Heart left ventricle (tissue), 16 donors: ENCODE data around the gene PEF1. TPM values are rescaled to one million over a fixed set of nuclear protein-coding genes. Genes with fewer than 3 reads are reported as not detected.

Source experiments
- ATAC-seq, 4 donors: fragments of 200-7000 bp; cut with Tn5 transposase; one replicate each; pipeline ENCODE4 v1.9.1; 2020 to 2022; ENCODE audit warnings: moderate library complexity in 4 of 4, mild to moderate bottlenecking in 3 of 4, moderate number of reproducible peaks in 1 of 4
- DNase-seq, 5 donors: peaks; one replicate each; pipeline ENCODE4 v3.0.0-alpha.2; 2020
- H3K27ac ChIP-seq, 12 donors: fragments of 200-600 bp; sonication (generic) in 4 of 12; one replicate each; pipeline versions ENCODE4 v1.5.0 to v1.8.0; 2016 to 2022; ENCODE audit warnings: mild to moderate bottlenecking in 2 of 12
- H3K27me3 ChIP-seq, 9 donors: fragments of 200-600 bp; sonication (generic) in 2 of 9; one replicate each; pipeline versions ENCODE4 v1.5.1 to v1.8.0; 2016 to 2022; ENCODE audit warnings: mild to moderate bottlenecking in 3 of 9
- H3K36me3 ChIP-seq, 9 donors: fragments of 200-600 bp; sonication (generic) in 2 of 9; one replicate each; pipeline versions ENCODE4 v1.5.0 to v1.8.0; 2018 to 2022; ENCODE audit warnings: mild to moderate bottlenecking in 2 of 9
- H3K4me1 ChIP-seq, 12 donors: fragments of 200-600 bp; sonication (generic) in 4 of 12; one replicate each; pipeline versions ENCODE4 v1.5.0 to v1.8.0; 2016 to 2022; ENCODE audit warnings: mild to moderate bottlenecking in 3 of 12
- H3K4me3 ChIP-seq, 12 donors: fragments of 200-600 bp; sonication (generic) in 4 of 12; one replicate each; pipeline versions ENCODE4 v1.5.0 to v1.8.0; 2017 to 2022; ENCODE audit warnings: mild to moderate bottlenecking in 9 of 12, moderate library complexity in 4 of 12
- H3K9me3 ChIP-seq, 12 donors: fragments of 200-600 bp; sonication (generic) in 4 of 12; one replicate each; pipeline versions ENCODE4 v1.5.0 to v1.8.0; 2016 to 2022; ENCODE audit warnings: mild to moderate bottlenecking in 1 of 12
- POLR2A ChIP-seq, 2 donors: fragments of 450-650 bp; IDR thresholded peaks; one replicate each; pipeline ENCODE4 v1.6.1; 2017; ENCODE audit warnings: antibody characterized with exemption in 2 of 2, mild to moderate bottlenecking in 2 of 2, moderate library complexity in 2 of 2
- WGBS, 4 donors: extraction: QIAGEN DNeasy Blood & Tissue Kit in 2 of 4; methylation state at CpG; one replicate each; pipeline versions ENCODE4 v1.1.5 to v1.1.7; 2013 to 2018; 5-methylcytosine and 5-hydroxymethylcytosine counted together
- intact Hi-C, 10 donors: fragments of 100-400 bp; cut with DNase I; formaldehyde crosslinking; loops; one replicate each; pipeline versions ENCODE4 v1.11.1 to v1.14.2; 2022
- polyA plus RNA-seq, 2 donors: library from polyadenylated mRNA; stranded (reverse); fragments of 200-250 nt; gene quantifications; one replicate each; pipeline ENCODE4 v1.2.3, GENCODE V29; 2013
- total RNA-seq, 9 donors: library from RNA; depleted of rRNA in 2 of 9; stranded (reverse); fragments of >200 nt in 2 of 9; fragmentation: NEBNext Ultra II Directional in 3 of 9; extraction: Animal tissue kit (Norgen Biotek cat#: 25700) in 3 of 9; gene quantifications; one replicate each; pipeline versions ENCODE4 v1.1.0 to v1.2.4, GENCODE V29; 2016 to 2023
- TF ChIP-seq, protein P1 (sequence below), 12 donors: fragments of 200-600 bp; sonication (generic) in 4 of 12; IDR thresholded peaks; one replicate each; pipeline versions ENCODE4 v1.5.0 to v1.8.0; 2018 to 2022; ENCODE audit warnings: antibody characterized with exemption in 12 of 12, mild to moderate bottlenecking in 5 of 12
- donor health status: ischemic (EF 13 %, LVEDD 7.1; RV severe dilation, severe dysfunction).
- donor health status: healthy with polysubstance abuse.
- donor health status: DM: no; HTN: yes; CAD: no.
- donor health status: DM: no; HTN: no; CAD: no.
- donor health status: ischemic (EF 25% LVEDD 6.9; RV normal size, moderate dysfunction).
- donor health status: ischemic (EF 25% LVEDD 5.7; RV mildly dilated, moderate dysfunction).
- donor health status: healthy.
- donor health status: DM: yes; HTN: yes; CAD: no.
- donor health status: ischemic (EF 35%, LVEDD 5.7; RV mildly dilated, moderate dysfunction).
- donor health status: nonischemic (EF 11% LVEDD 7.7; RV severe dilation, severe dysfunction).
- donor health status: DM: yes; HTN: yes; CAD: no.
- donor health status: PGD.
- donor health status: ischemic (EF 29% LVEDD 5.4; RV normal size, mild dysfunction).
- donor health status: nonischemic (EF 23%, LVEDD 6.1; RV moderate dilation, normal function).

Gene PEF1
- total and polyA plus RNA-seq, 11 donors = 32.2 to 106 (median 42.4) TPM

DNA sequence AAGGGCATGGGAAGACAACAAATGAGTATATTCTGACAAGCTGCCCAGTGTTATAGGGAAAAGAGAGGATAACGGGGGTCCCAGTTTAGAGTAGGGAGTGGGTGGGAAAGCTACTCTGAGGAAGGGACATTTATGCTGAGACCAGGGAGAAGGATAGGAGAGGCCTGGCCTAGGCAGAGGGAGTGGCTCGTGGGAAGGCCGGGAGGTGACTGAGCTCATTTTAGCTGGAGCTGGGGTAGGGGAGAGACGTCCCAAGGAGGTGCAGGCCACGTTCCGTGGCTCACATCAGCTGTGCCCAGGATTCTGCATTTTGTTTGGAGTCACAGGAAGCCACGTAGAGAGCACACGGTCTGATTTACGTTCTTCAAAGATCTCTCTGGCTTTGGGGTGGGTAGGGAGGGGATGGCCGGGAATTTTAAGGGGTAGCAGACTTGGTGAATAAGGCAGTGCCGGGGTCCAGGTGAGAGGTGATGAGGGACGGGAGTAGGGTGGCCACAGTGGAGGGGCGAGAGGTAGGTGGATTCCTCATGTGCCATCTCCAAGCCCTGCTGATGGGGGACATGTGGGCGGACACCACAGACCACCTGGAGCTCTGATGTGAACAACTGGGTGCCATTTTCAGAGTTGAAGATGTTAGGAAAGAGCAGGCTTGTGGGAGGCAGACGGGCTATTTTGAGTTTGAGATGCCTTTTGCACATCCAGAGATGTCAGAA is 63.6 kb downstream of the PEF1 start:
- H3K36me3 ChIP-seq = peaks cover 0 to 44% (median 25%) of the 10 kb centered on the region in 9 donors
- H3K4me3 ChIP-seq = peak overlapping the region in 10 of 12 donors; percentile 30 to 89 (median 50)
- H3K9me3 ChIP-seq = no peaks in the 10 kb centered on the region
- H3K27me3 ChIP-seq = no peaks in the 10 kb centered on the region
- TF ChIP-seq POLR2A (IDR thresholded peaks at IDR 0.05) = no peak
- TF ChIP-seq, protein P1, sequence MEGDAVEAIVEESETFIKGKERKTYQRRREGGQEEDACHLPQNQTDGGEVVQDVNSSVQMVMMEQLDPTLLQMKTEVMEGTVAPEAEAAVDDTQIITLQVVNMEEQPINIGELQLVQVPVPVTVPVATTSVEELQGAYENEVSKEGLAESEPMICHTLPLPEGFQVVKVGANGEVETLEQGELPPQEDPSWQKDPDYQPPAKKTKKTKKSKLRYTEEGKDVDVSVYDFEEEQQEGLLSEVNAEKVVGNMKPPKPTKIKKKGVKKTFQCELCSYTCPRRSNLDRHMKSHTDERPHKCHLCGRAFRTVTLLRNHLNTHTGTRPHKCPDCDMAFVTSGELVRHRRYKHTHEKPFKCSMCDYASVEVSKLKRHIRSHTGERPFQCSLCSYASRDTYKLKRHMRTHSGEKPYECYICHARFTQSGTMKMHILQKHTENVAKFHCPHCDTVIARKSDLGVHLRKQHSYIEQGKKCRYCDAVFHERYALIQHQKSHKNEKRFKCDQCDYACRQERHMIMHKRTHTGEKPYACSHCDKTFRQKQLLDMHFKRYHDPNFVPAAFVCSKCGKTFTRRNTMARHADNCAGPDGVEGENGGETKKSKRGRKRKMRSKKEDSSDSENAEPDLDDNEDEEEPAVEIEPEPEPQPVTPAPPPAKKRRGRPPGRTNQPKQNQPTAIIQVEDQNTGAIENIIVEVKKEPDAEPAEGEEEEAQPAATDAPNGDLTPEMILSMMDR (IDR thresholded peaks at IDR 0.05) = no peak
- H3K27ac ChIP-seq = peak overlapping the region; percentile 52 to 98 (median 90)
- peaks cover 21 to 78% (median 65%) of the 10 kb centered on the region in 12 donors for H3K4me1 ChIP-seq
- intact Hi-C loops = no loop called here
- no peak for ATAC-seq
- WGBS, 4 donors = 49 to 67% (median 61%) methylated on average over 15 of the region's 15 CpGs
- DNase-seq = no peak

DNA sequence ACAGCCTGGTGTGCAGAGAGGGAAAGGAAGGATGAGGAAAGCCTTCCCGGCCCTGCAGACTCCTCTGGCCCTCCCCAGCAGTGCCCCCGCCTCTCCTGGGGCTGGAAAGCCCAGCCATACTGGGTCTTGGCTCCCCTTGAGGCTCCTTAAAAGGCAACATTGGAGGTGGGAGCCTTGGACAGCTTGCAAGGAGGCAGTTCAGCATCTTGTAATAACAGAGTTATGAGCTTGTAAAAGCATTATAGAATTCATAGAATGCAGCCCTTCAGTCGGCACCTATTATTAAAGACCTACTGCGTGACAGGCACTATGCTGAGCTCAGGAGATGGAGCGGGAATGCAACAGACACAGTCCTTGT is 64.2 kb downstream of the PEF1 start:
- ATAC-seq (no peak), DNase-seq (peak in 2 of 5 donors; percentile 46 to 52)
- peaks cover 0 to 38% (median 21%) of the 10 kb centered on the region in 9 donors for H3K36me3 ChIP-seq
- peaks cover 20 to 78% (median 65%) of the 10 kb centered on the region in 12 donors for H3K4me1 ChIP-seq
- no peaks in the 10 kb centered on the region for H3K9me3 ChIP-seq
- H3K27ac ChIP-seq = peak overlapping the region; percentile 52 to 98 (median 90)
- WGBS, 4 donors = 25 to 49% (median 36%) methylated on average over 5 of the region's 5 CpGs
- intact Hi-C loops = no loop called here
- no peak for TF ChIP-seq POLR2A (IDR thresholded peaks at IDR 0.05)
- TF ChIP-seq, protein P1 (IDR thresholded peaks at IDR 0.05) = no peak
- H3K4me3 ChIP-seq = peak overlapping the region in 10 of 12 donors; percentile 30 to 89 (median 50)
- no peaks in the 10 kb centered on the region for H3K27me3 ChIP-seq

Other genes starting within 250 kb of the PEF1 start
- gene SERINC2, start 231.7 kb downstream of the PEF1 start, total RNA-seq = 1 to 10 TPM in 8 of 9 donors, under 1 TPM in 1; 0.94 to 8.5 (median 2.2) TPM
- gene SERINC2, start 231.7 kb downstream of the PEF1 start, polyA plus RNA-seq = 1 to 10 TPM; 2.7 to 5.4 TPM
- 100 to 1,000 TPM; 136 to 697 (median 199) TPM for gene TINAGL1, start 68.4 kb downstream of the PEF1 start, total RNA-seq
- gene TINAGL1, start 68.4 kb downstream of the PEF1 start, polyA plus RNA-seq = 100 to 1,000 TPM; 263 to 354 TPM
- gene HCRTR1, start 27.2 kb downstream of the PEF1 start, total RNA-seq = under 1 TPM in 5 of 9 donors, not detected in 4; 0.21 to 0.82 (median 0.30) TPM
- under 1 TPM; 0.24 to 0.50 TPM for gene HCRTR1, start 27.2 kb downstream of the PEF1 start, polyA plus RNA-seq
- 10 to 100 TPM; 10.1 to 24.1 (median 13.1) TPM for gene COL16A1, start 59.1 kb upstream of the PEF1 start, total RNA-seq
- 10 to 100 TPM in 1 of 2 donors, 1 to 10 TPM in 1; 7.5 to 15.8 TPM for gene COL16A1, start 59.1 kb upstream of the PEF1 start, polyA plus RNA-seq
- gene ADGRB2, start 119.5 kb upstream of the PEF1 start, total RNA-seq = 10 to 100 TPM in 4 of 9 donors, 1 to 10 TPM in 5; 4.7 to 18.5 (median 9.6) TPM
- 10 to 100 TPM in 1 of 2 donors, 1 to 10 TPM in 1; 1.1 to 11.5 TPM for gene ADGRB2, start 119.5 kb upstream of the PEF1 start, polyA plus RNA-seq
- gene SPOCD1, start 171.1 kb upstream of the PEF1 start, total RNA-seq = 1 to 10 TPM in 1 of 9 donors, under 1 TPM in 4, not detected in 4; 0.19 to 2.9 (median 0.46) TPM
- under 1 TPM in 1 of 2 donors, not detected in 1; 0.36 TPM for gene SPOCD1, start 171.1 kb upstream of the PEF1 start, polyA plus RNA-seq